Measurements from ENCODE around the gene KLF17.

GRCh38 chr1:44141531-44141930 lies 22.9 kb downstream of the KLF17 start, which contains the start of gene KLF18:
- TF ChIP-seq MAX (IDR thresholded peaks at IDR 0.05) = no peak
- TF ChIP-seq, protein P1, sequence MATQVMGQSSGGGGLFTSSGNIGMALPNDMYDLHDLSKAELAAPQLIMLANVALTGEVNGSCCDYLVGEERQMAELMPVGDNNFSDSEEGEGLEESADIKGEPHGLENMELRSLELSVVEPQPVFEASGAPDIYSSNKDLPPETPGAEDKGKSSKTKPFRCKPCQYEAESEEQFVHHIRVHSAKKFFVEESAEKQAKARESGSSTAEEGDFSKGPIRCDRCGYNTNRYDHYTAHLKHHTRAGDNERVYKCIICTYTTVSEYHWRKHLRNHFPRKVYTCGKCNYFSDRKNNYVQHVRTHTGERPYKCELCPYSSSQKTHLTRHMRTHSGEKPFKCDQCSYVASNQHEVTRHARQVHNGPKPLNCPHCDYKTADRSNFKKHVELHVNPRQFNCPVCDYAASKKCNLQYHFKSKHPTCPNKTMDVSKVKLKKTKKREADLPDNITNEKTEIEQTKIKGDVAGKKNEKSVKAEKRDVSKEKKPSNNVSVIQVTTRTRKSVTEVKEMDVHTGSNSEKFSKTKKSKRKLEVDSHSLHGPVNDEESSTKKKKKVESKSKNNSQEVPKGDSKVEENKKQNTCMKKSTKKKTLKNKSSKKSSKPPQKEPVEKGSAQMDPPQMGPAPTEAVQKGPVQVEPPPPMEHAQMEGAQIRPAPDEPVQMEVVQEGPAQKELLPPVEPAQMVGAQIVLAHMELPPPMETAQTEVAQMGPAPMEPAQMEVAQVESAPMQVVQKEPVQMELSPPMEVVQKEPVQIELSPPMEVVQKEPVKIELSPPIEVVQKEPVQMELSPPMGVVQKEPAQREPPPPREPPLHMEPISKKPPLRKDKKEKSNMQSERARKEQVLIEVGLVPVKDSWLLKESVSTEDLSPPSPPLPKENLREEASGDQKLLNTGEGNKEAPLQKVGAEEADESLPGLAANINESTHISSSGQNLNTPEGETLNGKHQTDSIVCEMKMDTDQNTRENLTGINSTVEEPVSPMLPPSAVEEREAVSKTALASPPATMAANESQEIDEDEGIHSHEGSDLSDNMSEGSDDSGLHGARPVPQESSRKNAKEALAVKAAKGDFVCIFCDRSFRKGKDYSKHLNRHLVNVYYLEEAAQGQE (IDR thresholded peaks at IDR 0.05; ENCODE audit: low read depth) = no peak
- no peak for TF ChIP-seq FOXM1 (IDR thresholded peaks at IDR 0.05; ENCODE audit: borderline replicate concordance, low read depth)
- TF ChIP-seq EGR1 (IDR thresholded peaks at IDR 0.05) = no peak
- no peak for TF ChIP-seq EP300 (IDR thresholded peaks at IDR 0.05; ENCODE audit: borderline replicate concordance)
- no peak for TF ChIP-seq CEBPB (IDR thresholded peaks at IDR 0.05)
- no peak for TF ChIP-seq TEAD4 (IDR thresholded peaks at IDR 0.05)
- no peak for TF ChIP-seq NFIC (IDR thresholded peaks at IDR 0.05)
- TF ChIP-seq TAF1 (IDR thresholded peaks at IDR 0.05; ENCODE audit: low read depth) = no peak
- TF ChIP-seq RAD21 (IDR thresholded peaks at IDR 0.05; ENCODE audit: low read depth) = no peak
